Esophagus squamous epithelium (tissue), 4 donors: ENCODE results near the gene ERCC5.

ENCODE experiments used
- CTCF ChIP-seq, 6 experiments: fragments of 450-650 bp in 4 of 6; fragments of 200-600 bp in 2 of 6; sonication (generic) in 2 of 6; IDR thresholded peaks; one replicate each; pipeline ENCODE4 v1.5.1; 2016 to 2019; ENCODE audit warnings: antibody characterized with exemption in 6 of 6, mild to moderate bottlenecking in 4 of 6, moderate library complexity in 4 of 6
- POLR2A ChIP-seq, 4 donors: fragments of 450-650 bp; IDR thresholded peaks; one replicate each; pipeline ENCODE4 v1.6.1; 2017; ENCODE audit warnings: antibody characterized with exemption in 4 of 4, mild to moderate bottlenecking in 4 of 4, moderate library complexity in 3 of 4

GRCh38 chr13:102799426-102800144, 46.2 kb upstream of the ERCC5 start:
- TF ChIP-seq CTCF (IDR thresholded peaks at IDR 0.05) (no peak), POLR2A (IDR thresholded peaks at IDR 0.05) (no peak)
